ENCODE data around the gene ARL5C.

ARL5C gene, protein sequence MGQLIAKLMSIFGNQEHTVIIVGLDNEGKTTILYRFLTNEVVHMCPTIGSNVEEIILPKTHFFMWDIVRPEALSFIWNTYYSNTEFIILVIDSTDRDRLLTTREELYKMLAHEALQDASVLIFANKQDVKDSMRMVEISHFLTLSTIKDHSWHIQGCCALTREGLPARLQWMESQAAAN

DNA sequence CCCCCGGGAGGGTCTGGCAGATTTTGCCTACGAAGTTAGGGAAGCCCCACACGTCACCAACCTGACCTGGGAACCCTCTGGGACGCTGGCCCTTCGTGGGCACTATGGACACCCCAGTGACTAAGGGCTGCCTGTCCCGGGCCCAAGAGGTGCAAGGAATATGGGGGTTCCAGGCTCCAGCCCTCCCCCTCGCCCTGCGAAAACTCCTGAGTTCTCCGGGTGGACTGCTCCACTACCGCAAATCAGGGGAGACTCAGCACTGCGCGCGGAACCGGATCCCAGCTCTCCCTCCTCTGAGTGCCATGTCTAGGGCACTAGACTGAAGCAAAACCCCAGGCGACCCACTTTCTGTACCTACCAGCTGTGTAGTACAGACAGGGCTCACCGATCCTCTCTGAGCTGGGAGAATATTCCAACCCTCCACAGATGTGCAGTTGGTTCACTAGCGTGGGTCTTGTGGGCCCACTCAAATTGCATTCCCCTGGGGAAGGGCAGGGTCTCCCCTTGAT is at the start of gene ARL5C:
ARL5C (minus strand) TSS at position 321 of the 509 bp plus-strand sequence. CDS start 401 bp downstream, outside the sequence.
- no peak for DNase-seq (ENCODE audit: low read depth)

DNA sequence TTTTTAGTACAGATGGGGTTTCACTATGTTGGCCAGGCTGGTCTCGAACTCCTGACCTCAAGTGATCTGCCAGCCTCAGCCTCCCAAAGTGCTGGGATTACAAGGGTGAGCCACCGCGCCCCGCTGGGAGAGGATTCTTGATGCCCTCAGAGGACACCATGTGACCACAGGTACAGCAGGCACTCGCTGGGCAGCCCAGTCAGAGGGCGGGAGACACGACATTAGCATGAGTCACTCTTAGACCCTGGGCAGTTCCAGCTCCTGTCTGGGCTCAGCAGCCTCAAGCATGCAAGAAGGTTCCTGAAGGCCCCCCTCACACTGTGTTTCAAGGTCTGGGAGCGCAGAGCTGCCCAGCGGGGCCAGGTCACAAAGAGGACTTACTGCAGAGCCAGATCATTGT is 47.9 kb upstream of the ARL5C start:
- no peak for DNase-seq (ENCODE audit: low read depth)

DNA sequence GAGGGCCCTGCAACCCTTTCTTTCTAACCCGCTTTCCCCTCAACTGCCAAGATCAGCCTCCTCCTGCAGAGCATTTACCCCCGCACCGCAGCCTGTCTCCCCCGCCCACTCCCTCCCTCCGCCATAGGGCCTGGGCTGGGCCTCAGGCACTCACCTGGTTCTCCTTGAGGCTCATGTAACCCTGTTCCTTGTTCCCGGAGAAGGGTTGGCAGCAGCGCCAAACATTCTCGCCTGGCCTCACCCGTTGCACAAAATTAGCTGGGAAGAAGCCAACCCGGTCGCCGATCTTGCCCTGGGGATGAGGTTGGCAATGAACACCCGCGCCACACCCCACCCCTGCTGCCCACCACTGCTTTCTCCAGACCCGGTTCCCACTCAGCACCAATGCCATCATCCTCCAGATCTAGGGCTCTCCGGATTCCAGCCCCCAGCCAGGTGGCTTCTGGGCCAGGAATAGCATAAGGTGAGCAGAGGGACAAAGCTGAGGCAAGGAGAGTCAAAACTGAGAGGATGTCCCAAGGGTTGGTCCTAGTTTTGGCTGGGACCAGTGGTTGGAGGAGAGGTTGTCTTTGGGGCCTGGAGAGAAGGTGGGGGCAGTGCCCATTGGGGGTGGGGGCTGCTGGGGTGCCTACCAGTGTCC is 47.0 kb upstream of the ARL5C start:
- no peak for DNase-seq (ENCODE audit: low read depth)

DNA sequence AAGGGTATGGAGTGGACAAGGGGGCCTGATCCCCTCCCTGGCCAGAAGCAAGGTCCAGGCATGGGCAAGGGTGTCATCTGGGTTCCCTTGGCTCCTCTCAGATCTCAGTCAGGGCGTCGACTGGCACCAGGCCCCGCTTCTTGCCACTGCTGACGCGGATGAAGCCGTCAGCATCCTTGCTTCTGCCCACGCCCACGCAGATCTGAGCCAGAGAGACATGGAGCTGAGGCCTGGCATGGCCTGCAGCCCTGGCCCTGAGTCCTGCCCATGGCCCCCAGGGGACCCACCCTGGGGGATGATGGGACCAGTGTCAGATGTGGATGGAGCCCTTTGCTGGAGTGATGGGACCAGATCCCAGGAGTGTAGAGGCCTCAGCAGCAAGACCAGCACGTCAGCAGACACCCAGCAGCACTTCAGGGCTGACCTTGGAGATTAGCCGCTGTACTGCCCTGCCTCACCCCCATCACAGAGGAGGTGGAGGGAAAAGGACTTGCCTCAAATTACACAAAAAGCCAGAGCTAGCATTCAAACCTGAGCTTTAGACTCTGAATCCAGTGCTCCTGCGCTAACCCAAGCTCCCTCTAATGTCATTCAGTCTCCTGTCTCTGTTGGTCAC is 46.3 kb upstream of the ARL5C start:
- no peak for DNase-seq (ENCODE audit: low read depth)

DNA sequence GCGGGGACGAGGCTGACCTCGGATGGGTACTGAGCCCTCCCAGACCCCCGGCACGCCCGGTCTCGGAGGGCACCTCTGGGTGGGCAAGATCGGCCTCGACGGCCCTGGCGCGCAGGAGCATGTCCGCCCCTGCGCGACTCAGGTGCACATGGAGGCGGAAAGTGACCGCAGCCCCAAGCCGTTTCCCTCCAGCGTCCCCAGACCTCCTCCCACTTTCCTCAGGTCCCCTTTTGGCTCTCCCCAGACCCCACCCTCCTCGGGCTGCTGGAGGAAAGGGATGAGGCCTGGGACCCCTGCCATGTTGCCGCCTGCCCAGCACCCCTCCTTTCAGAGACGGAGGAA is 44.1 kb upstream of the ARL5C start:
- no peak for DNase-seq (ENCODE audit: low read depth)

DNA sequence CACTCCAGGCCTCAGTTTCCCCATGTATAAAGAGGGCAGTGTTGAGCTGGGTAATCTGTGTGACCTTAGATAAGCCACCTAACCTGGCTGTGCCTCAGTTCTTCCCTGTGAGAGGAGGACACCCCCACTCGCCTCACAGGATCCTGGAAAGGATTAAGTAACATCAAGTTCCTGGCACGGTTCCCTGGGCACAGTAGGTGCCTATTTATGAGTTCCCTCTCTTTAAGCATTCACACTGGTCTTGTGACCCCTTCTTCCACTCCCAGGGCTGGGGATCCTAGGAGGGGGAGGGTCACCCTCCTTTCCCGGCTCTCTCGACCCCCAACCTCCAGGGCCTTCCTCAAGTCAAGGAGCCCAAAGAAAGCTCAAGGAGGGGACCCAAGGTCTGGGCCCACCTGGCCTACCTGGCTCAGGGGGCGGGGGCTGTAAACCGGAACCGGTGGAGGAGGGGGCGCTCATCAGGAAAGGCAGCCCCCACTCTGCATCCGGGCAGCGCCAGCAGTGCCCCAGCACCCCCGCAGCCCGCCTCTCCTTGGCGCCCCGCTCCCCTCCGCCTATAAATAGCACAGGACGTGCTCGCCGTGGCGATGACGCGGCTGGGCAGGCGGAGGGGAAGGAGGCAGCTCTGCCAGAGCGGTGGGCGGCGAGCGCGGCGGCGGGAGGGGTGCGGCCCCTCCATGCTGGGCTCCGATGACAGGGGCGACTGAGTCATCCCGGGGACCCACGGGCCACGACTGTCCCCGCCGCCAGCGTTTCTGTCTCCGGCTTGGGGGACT is 43.5 kb upstream of the ARL5C start:
- DNase-seq (ENCODE audit: low read depth): peak; percentile 35

DNA sequence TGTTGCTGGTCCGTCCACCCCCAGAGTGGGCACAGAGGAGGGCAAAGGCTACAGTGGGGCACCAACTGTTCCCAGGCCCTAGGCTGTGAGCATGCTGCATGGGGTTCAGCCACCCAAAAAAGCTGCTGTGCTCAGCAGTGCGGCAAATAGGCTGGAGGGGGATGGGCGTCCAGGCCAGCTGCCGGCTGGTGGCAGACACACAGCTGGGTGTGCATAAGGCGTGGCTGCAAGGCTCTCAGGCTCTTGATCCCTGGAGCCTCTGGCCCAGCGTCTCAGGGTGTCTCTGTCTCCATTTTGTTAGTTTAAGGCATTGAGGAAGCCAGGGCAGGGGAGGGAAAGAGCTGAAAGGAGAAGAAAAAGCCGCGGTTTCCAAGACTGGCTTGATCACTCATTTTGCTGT is 42.9 kb upstream of the ARL5C start:
- no peak for DNase-seq (ENCODE audit: low read depth)

DNA sequence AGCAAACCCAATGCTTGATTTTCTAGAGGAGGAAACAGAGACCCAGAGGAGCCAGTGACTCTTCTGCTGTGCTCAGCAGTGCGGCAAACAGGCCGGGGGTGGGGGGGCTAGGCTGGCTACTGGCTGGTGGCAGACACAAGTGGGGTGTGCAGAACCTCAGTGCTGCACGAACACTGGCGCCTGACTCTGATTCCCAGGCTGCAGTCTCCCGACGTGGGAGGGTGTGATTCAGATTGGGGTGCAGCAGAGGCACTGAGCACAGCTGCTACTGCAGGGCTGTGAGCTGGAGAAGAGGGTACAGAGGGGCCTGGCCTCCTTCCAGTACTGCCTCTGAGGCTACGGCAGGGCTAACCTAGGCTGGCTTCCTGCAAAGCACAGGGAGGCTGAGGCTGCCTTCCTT is 42.2 kb upstream of the ARL5C start:
- no peak for DNase-seq (ENCODE audit: low read depth)

DNA sequence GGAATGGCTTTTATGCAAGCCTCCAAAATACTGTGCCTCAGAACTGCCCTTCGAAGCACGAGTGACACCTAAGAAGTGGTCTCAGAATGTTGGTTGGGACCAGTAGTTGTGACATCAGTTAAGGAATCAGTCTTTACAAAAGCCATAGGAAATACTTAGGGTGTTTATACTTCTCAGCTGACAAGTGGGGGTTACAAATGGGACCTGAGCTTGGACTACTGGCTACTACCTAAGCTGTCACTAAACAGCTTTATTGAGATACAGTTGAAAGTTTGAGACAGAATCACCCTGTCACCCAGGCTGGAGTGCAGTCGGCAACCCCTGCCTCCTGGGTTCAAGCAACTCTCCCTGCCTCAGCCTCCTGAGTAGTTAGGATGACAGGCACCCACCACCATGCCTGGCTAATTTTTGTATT is 39.2 kb upstream of the ARL5C start:
- DNase-seq (ENCODE audit: low read depth): no peak

DNA sequence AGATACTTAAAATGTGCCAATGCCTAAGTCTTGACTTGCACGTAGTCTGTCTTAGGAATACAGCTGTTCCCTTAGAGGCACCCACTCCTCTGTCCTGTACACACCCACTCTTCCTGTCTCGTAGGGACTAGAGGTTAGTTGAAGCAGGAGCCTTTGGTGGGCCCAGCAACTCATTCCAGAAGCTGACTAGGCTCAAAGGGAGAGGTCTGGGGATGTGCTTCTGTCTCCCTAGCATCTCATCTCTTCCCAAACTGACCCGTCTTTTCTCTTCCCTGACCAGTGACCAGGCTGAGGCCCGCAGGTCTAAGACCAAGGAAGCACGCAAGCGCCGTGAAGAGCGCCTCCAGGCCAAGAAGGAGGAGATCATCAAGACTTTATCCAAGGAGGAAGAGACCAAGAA is 38.3 kb upstream of the ARL5C start:
- DNase-seq (ENCODE audit: low read depth): no peak

DNA sequence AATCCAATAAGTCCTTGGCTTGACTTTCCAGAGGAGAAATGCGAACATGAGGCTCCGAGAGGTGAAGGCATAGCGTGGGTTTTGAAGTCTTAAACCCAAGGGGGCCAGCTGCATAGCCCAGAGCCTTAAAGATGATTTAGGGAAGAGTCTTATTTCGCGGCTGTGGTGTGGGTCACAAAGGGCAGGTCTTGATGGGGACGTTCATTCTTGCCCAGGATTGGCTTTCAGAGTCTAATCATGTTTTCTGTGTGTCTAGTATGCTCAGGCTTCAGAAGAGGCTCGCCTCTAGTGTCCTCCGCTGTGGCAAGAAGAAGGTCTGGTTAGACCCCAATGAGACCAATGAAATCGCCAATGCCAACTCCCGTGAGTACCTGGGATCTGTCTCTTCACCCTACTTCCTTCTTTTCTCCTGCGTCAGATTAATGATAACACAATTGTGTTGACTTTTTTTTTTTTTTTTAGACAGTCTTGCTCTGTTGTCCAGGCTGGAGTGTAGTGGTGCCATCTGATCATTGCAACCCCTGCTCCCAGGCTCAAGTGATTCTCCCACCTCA is 35.1 kb upstream of the ARL5C start:
- DNase-seq (ENCODE audit: low read depth): no peak

DNA sequence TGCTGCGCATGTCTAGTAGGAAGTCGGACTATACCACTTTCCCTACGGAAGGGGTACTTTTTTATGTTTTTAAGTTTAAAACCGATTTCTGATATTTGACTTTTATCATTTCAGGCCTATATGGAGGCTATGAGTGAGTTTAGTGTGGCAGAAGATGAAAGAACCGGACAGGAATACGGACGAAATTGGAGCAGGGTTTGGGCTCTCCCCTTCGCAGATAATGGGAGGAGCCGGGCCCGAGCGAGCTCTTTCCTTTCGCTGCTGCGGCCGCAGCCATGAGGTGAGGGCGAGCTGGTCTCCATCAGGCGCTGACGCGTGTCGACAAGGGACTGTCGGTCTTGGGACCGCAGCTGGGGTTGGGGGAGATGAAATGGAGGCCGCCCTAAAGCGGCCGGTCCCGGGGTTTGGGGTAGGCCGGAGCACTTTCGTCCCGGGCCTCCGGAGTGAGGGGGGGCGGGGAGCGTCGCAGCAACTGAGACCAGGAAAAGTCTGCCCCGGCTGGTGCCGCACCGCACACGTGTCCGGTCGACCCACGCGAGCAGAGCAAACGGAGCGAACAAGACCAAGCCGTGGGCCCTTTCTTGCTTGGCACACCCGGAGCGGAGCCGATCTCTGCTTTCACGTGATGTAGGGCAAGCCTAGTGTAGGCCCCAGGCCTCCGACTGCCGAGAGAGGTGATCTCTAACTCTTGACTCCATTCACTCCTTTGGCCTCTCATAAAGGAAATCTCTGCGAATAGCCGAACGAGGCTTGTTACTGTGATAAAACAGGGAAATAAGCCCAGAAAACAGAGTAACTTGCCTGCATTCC is 34.3 kb upstream of the ARL5C start, which contains the start of gene RPL19:
RPL19 (plus strand) TSS at position 214 of the 810 bp plus-strand sequence; CDS start at position 276, 62 bp downstream.
- DNase-seq (ENCODE audit: low read depth): peak; percentile 51

DNA sequence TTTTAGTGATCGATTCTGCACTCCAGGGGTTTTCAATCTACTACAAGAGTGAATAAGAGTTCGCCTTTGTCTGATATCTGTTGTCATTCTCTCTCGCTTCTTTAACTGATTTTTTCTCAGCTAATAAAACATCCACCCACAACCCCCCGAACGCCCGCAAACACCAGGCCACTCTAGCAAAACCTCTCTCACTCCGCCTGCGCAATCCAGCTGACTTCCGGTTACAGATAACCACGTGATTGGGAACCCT is 33.8 kb upstream of the ARL5C start:
- DNase-seq (ENCODE audit: low read depth): peak; percentile 79

DNA sequence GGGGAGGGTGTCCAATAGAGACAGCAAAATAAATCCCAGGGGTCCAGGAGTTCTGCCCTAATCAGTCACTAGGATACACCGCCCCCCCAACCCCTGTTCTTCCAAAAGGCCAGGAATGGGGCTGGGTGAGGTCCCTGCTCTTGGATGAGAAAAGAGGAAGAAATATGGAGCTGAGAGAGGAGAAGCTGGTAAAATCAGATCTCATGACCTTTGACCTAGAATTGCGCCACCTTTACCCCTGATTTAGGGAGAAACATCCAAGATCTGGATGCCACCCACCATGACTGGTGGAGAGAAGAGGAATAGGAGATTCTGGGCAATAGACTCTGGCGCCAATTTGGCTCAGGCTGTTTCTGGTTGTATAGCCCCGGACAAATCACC is 32.2 kb upstream of the ARL5C start:
- no peak for DNase-seq (ENCODE audit: low read depth)

DNA sequence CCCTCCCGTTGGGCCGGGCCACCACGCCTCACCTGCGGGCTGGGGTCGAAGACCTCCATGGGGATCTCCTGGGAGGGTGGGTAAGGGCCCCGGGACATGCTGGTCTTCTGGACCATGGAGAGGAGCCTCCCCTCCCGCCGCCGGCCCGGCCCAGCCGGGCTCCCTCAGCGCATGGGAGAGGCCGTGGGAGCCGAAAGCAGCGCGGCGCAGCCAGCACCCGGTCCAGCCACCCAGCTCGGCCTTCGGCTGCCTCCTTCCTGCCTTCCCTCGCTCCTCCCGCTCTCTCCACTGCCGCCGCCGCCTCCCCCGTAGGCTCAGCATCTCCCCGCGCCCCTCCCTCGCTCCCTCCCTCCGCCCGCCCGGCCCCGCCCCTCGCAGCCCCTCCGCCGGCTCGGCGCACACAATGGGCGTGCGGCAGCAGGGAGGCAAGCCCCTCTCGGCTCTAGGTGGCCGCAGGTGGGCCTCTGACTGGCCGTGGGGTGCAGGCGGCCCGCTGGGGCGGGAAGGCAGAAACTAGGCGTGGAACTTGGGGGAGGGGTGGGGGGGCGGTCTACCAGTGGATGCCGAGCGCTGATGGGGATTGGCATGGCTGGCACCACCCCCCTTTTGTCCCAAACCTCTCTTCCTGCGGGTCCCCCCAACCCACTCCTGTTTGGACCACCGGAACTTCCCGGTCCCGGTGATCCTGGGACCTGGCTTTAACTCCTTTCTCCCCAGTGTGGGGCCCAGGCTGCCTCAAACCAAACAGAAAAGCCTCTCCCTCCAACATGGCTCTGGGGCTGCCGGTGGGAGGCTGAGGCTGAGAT is 31.6 kb upstream of the ARL5C start, which contains the start of gene CACNB1:
CACNB1 (minus strand) TSS at position 290 of the 806 bp plus-strand sequence; CDS start at position 116, 174 bp downstream.
- DNase-seq (ENCODE audit: low read depth): peak; percentile 37

DNA sequence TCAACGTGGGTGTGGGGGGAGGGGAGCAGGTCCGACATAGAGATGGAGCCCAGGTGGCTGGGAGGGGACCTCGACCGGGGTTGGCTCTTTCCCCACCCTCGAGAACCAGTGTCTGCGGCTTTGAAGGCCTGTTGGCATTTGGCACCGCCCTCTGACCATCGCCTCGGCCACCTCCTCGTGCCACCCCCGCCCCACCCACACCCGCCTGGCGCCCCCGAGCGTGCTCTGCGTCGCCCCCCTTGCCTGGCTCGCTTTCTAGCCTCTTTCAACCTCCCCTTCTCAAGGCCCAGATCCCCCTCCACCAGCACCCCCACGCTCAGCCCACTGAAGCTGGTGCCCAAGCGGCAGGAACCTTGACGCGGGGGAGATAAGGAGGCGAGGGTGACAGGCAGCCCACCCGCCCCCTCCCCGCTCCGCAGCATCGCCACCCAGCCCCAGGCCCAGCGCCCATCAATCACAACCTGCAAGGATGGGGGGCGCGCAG is 30.9 kb upstream of the ARL5C start:
- DNase-seq (ENCODE audit: low read depth): no peak

DNA sequence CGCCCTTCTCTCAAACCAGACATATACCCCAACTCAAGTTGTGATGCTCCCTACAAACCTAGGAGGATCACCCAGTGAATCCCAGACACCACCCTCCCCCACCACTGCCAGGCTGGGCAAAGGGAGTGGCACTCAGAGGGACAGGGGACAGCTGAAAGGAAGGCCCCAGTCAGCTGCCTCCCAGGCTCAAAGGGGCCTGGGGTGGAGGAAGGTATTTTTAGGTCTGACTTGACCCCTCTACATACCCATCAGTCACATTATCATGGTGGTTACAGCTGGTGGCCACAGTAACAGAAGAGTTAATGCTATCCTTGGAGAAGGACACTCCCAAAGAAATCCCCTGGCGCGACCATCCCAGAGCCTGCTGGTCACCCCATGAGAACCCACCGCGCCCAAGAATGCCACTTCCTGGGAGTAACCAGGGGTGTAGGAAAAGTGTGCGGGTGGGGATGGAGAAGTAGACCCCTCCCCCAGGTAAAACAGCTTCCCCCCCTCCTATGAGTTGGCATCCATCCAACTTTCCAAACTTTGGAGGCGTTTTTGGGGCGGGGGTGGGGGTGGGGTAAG is 30.4 kb upstream of the ARL5C start:
- DNase-seq (ENCODE audit: low read depth): no peak

DNA sequence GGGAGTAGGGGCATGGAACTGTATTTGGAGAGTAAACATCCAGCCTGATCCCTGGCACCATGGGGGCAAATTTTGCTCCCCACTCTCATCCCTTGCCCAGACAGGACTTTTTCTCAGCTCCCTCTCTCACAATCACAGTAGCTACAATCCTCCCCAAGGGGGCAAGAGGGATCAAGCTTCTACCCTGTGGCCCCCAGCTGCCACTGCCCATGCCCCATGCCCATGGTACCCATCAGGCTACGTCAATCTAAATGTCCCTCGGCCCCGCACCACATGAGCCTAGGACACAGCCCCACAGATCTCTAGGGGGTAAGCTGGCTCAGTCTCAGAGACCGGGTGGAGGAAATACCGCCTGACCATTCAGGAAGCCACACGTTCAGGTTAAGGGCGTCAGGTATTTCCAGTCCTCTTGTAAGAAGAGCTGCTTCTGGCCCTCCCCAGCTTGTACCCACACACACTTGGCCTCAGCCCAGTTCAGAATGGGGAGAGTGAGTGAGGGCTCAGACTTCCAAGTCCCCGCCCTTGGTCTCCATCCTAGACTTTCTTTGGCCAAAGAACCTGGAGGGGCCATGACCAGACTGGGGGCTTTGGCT is 29.7 kb upstream of the ARL5C start:
- no peak for DNase-seq (ENCODE audit: low read depth)

DNA sequence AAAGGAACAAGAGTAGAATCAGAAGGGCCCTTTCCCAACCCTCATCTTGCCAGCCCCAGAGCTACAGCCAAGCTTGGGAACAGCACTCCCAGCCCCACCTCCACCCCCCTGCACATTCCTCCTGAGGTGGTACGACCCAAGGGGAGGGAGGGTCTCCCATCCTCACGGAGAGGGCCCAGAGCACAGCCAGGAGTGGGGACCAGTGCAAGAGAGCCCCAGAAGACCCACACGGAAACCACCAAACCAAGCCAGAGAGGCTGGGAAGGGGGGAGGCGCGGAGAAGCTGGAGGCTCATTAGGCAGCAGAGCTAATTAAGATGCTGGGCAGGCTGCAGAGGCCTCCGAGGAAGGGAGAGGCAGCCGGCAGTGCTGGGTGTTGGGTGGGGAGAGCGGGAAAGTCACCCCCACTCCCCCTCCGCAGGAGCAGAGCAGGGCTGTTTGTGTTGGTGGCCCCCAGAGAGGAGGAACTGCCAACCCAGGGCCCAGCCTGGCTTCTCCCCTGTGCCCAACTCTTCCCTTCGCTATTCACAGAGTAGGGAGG is 29.1 kb upstream of the ARL5C start:
- DNase-seq (ENCODE audit: low read depth): no peak
